ENCODE measurements around the gene FOXR1. TPM values are rescaled to one million over a fixed set of nuclear protein-coding genes. Genes with fewer than 3 reads are reported as not detected.
A peak's percentile ranks its signal among the peaks of the same experiment; 100 is the strongest.

The FOXR1 gene, protein sequence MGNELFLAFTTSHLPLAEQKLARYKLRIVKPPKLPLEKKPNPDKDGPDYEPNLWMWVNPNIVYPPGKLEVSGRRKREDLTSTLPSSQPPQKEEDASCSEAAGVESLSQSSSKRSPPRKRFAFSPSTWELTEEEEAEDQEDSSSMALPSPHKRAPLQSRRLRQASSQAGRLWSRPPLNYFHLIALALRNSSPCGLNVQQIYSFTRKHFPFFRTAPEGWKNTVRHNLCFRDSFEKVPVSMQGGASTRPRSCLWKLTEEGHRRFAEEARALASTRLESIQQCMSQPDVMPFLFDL
- not detected in 2 replicates for total RNA-seq (2014; rRNA removed; shearing (Covaris generic))
- not detected in 2 replicates for polyA plus RNA-seq (2015; cell fraction: cytosol; rRNA removed)
- polyA plus RNA-seq (2015; cell fraction: nucleus; rRNA removed): not detected in 2 replicates

GRCh38 chr11:118971646-118972045 lies at the start of gene FOXR1:
TSS of gene FOXR1 (plus strand) at chr11:118971761. CDS start at chr11:118971932, 171 bp downstream.
- in situ Hi-C loops (cut with HindIII; ENCODE audit: low pct_unique_long_range_greater_than_20kb, low sequenced_read_pairs): no loop called here
- no peak for DNase-seq (ENCODE audit: low read depth, low spot score)

DNA sequence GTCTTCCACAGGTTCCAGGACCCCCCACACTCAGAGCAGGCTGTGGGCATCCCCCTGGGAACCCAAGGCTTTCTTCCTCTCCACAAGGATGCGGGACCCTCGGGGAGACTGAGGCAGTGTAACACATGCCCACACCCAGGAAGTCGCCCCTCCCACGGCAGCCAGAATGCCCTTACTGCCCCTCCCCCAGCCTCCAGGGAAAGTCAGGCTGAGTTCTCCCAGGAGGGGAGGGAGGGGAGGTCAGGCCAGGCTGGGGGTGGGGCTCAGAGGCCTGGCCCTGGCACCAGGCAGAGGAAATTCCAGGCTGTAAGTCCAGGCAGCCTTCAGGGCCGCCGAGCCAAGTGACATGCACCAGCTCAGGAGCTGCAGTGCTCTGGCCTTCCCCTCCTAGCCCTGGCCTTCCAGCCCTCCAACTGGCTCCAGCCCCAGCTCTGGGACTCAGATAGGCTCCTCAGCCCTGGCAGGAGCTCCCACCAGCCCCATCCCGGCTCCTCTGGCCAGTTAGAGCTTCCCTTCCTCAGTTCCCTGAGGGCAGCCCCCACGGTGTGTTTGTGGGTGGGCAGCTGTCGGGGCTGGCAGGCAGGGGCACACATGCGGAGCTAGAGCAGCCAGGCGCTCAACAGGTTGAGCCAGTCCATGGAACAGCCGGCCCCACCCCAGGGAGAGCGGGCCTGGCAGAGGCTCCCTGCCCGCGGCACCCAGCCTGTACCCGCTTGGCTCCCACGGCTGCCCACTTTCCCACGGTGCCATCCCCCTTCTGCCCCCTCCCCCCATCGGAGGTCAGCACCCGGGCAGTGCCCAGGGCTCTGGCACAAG lies 49.4 kb upstream of the FOXR1 start:
- in situ Hi-C loops (cut with HindIII; ENCODE audit: low pct_unique_long_range_greater_than_20kb, low sequenced_read_pairs): no loop called here
- peak; percentile 41 for DNase-seq (ENCODE audit: low read depth, low spot score)

GRCh38 chr11:118922745-118923627 lies 48.6 kb upstream of the FOXR1 start:
- in situ Hi-C loops (cut with HindIII; ENCODE audit: low pct_unique_long_range_greater_than_20kb, low sequenced_read_pairs): no loop called here
- DNase-seq (ENCODE audit: low read depth, low spot score): no peak

- in situ Hi-C loops (cut with HindIII; ENCODE audit: low pct_unique_long_range_greater_than_20kb, low sequenced_read_pairs): no loop called here
- no peak for DNase-seq (ENCODE audit: low read depth, low spot score)
Measured at GRCh38 chr11:118923721-118924587, 47.6 kb upstream of the FOXR1 start.

DNA sequence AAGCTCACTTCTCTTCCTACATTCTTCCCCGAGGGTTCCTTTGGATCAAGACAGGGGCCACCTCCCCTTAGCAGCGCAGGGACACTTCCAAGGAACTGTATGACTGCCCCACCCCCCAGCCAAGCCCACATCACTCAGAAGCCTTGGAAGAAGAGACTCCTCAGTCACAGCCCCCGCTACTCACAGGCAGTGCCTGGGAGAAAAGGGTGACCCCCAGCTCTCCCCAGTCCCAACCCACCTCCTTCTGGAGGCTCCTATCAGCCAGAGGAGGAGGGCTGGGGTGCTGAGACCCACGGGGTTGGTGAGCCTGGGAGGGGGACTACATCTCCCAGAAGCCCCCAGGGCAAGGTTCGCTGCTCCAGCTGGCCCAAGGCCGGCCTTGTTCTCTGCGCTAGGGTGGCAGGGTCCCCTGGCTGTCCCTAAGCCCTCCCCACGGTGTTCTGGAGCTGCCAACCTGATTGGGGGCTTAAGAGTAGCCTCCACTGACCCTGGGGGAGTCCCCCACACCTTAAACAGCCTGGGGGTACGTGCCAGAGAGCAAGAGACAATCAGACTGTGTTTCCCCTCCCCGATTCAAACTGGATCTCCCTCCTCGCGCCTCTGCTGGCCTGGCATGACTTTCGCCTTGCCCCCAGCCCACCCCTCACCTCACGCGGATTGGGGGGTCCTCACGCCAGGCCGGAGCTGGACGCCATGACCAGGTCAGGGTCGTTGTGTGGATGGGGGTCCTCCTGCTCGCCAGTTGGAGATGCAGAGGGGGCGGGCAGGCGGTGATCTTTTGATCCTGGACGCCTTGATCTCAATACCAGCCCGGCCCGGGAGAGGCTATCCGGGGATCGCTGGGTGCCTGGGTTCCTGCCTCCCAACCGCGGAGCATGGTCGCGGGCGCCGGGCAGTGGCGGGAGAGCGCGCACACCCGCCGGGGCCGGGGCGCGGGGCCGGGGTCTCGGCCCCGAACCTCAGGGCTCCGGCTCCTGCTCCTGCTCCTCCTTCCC lies 46.7 kb upstream of the FOXR1 start:
- in situ Hi-C loops (cut with HindIII; ENCODE audit: low pct_unique_long_range_greater_than_20kb, low sequenced_read_pairs): no loop called here

DNA sequence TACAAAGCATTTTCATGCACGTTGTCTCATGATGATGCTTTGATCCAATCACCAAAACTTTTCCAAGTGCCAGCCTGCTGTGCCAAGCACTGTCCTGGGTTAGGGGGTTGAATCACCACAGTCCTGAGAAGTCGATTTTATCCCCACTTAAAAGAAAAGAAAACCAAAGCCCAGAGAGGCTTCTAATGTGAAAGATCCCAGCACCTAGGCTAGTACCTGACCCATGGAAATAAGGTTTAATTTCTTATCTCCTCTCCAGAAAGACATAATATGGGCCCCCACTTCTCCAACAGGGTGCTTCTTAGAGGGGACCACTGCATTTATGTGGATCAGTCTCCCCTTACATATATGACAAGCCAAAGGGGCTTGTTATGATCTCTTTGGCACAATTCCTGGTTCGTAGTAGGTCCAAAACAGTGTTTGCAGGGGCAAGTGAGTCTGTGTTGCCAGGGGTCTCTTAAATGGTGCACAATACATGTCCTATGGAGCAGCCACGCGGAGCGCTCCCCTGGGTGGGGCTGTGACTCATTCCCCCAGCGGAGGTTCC lies 43.9 kb upstream of the FOXR1 start:
- DNase-seq (ENCODE audit: low read depth, low spot score): no peak
- in situ Hi-C loops (cut with HindIII; ENCODE audit: low pct_unique_long_range_greater_than_20kb, low sequenced_read_pairs): no loop called here

More for the DNA sequence above, 46.7 kb upstream of the FOXR1 start:
- DNase-seq (ENCODE audit: low read depth, low spot score): peak; percentile 38

DNA sequence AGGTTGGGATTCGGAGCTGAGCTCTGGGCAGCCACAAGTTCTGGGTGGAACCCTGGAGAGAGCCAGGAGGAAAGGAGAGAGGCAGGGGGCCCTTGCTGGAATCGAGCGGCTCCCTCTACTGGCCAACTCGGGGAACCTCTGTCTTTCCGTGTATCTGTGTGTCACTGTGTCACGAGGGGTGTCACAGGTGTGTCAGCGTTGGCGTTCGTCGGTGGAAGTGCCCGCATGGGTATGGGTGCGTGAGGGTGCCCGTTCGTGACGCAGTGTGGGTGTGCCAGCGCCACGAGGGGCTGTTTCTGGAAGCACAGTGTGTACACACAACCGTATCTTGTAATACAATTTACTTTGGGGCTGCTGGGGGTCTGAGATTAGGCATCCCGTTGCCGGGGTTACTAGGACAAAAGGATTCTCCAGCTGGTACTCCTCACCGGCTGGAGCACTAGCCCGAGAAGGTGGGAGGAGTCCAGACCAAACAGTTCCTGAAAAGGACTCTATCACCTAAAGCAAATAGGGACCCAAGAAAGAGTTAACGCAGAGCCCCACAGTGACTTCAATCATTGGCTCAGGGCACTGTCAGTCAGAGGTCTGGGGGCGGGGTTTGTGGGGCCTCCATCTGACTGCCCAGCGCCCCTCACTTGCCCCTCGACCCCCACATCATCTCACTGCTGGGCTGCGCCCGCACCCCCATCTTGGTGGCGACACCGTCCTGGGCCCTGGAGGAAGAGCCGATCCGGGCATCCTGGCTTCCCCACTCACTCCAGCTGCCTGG lies 43.3 kb upstream of the FOXR1 start:
- peak; percentile 87 for DNase-seq (ENCODE audit: low read depth, low spot score)
- in situ Hi-C loops (cut with HindIII; ENCODE audit: low pct_unique_long_range_greater_than_20kb, low sequenced_read_pairs): no loop called here

- DNase-seq (ENCODE audit: low read depth, low spot score): peak; percentile 57
- in situ Hi-C loops (cut with HindIII; ENCODE audit: low pct_unique_long_range_greater_than_20kb, low sequenced_read_pairs): no loop called here
Measured at GRCh38 chr11:118928870-118929500, 42.6 kb upstream of the FOXR1 start.

DNA sequence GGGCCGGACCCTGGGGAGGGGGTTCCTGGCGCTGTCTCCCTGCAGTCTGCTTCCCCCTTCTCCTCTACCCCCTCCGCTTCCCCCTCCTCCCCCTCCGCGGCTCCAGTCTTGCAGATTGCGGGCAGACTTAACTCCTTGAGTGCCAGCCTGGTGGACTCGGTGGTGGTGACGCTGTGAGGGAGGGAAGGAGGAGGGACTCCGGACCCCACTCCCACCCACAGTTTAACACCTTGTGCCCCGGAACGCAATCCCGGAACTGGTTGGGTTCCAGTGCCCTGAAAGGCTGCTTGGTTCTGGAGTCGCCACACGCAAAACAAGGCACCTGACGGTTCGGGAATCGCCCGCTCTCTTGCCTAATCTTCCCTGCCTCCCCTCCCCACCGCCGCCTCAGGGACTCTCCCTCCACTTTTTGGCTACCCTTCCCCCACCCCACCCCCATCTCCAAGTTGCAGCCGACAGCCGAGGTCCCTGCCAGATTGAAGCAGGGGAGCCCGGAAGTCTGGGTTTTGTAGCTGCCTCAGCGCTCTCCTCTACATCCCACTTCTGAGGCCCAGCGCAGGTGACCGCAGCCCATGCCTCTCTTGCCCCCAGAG lies 42.0 kb upstream of the FOXR1 start:
- peak; percentile 88 for DNase-seq (ENCODE audit: low read depth, low spot score)
- in situ Hi-C loops (cut with HindIII; ENCODE audit: low pct_unique_long_range_greater_than_20kb, low sequenced_read_pairs): no loop called here

DNA sequence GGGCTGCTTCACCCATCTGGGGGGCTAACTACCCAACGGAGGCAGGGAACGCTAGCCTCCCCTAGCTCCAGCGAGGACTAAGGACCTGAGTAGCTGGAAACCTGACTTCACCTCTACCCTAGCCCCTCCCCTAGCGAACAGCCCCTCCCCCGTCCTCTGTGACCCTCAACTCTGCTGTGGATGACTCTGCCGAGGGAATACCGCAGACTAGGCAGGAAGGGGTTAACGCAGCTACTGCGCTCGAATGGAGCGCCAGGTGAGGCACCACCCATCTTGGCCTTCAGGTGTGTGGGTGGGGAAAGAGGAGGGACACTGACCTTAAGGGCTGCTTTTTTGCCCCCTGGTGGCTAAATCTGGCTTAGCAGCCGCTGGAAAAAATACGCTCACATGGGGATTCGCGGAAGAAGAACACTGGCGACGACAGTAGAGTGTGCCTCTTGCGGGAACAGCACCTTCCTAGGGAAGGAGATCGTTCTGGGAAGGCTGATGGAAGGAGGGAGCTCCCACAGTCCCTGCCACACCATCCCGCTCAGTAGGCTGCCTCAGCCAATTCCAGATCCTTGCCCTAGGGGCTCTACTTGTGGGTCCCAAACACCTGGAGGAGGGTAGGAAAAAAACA lies 41.4 kb upstream of the FOXR1 start:
- in situ Hi-C loops (cut with HindIII; ENCODE audit: low pct_unique_long_range_greater_than_20kb, low sequenced_read_pairs): no loop called here
- peak; percentile 77 for DNase-seq (ENCODE audit: low read depth, low spot score)

GRCh38 chr11:118931571-118931970 lies 40.0 kb upstream of the FOXR1 start:
- in situ Hi-C loops (cut with HindIII; ENCODE audit: low pct_unique_long_range_greater_than_20kb, low sequenced_read_pairs): no loop called here
- DNase-seq (ENCODE audit: low read depth, low spot score): no peak

GRCh38 chr11:118933486-118933885 lies 38.1 kb upstream of the FOXR1 start:
- in situ Hi-C loops (cut with HindIII; ENCODE audit: low pct_unique_long_range_greater_than_20kb, low sequenced_read_pairs): no loop called here
- DNase-seq (ENCODE audit: low read depth, low spot score): no peak

- in situ Hi-C loops (cut with HindIII; ENCODE audit: low pct_unique_long_range_greater_than_20kb, low sequenced_read_pairs): no loop called here
- DNase-seq (ENCODE audit: low read depth, low spot score): no peak
Measured at GRCh38 chr11:118935376-118935775, 36.2 kb upstream of the FOXR1 start.

Measured in SK-MEL-5 (cell line).